HEK293 (cell line): ENCODE results near the gene CORO7.

Source experiments
- CTCF ChIA-PET: fragments of 350-600 bp; formaldehyde crosslinking; extraction: SDS; loops from one replicate; lab custom pipeline; 2021; ENCODE audit warnings: antibody characterized with exemption; lab: Yijun Ruan, JAX
- POLR2A ChIA-PET: fragments of 300-600 bp; formaldehyde crosslinking; extraction: SDS; loops from one replicate; lab custom pipeline; 2020; ENCODE audit warnings: antibody characterized with exemption, inconsistent platforms; lab: Yijun Ruan, JAX
- H3K27ac ChIP-seq: fragments of 200-500 bp; sonication (Bioruptor generic); 2 replicates; pipeline ENCODE4 v1.5.1; 2014; ENCODE audit warnings: low read depth, low read length, control low read depth, inconsistent platforms; ENCODE audit errors: extremely low read depth
- H3K36me3 ChIP-seq, 2 experiments: fragments of 200-500 bp in 1 of 2; sonication (Bioruptor generic) in 1 of 2; 1 replicate in 1 of 2; 2 replicates in 1 of 2; pipeline ENCODE4 v1.5.1; 2014 to 2017; ENCODE audit warnings: inconsistent platforms in 2 of 2, low read length in 2 of 2; ENCODE audit not compliant: control insufficient read depth in 2 of 2, insufficient read depth in 1 of 2
- H3K4me1 ChIP-seq: fragments of 200-500 bp; sonication (Bioruptor generic); 2 replicates; pipeline ENCODE4 v1.5.1; 2014; ENCODE audit warnings: mild to moderate bottlenecking, low read length, inconsistent platforms; ENCODE audit not compliant: control insufficient read depth, insufficient read depth
- H3K4me3 ChIP-seq: 2 replicates; pipeline ENCODE4 v1.5.1; 2011; ENCODE audit warnings: low read depth, mild to moderate bottlenecking, control low read depth, low read length, moderate library complexity
- H3K9me3 ChIP-seq: fragments of 200-500 bp; sonication (Bioruptor generic); 2 replicates; pipeline ENCODE4 v1.5.1; 2014; ENCODE audit warnings: low read depth, low read length, inconsistent platforms; ENCODE audit not compliant: control insufficient read depth, insufficient read depth
- ATF2 ChIP-seq: fragments of 450-650 bp; formaldehyde crosslinking; IDR thresholded peaks from 2 replicates; pipeline ENCODE4 v1.5.1; 2016; ENCODE audit warnings: missing biosample characterization, missing genetic modification characterization, low read depth
- GLI2 ChIP-seq: fragments of 450-650 bp; formaldehyde crosslinking; IDR thresholded peaks from 2 replicates; pipeline ENCODE4; 2017; ENCODE audit warnings: missing biosample characterization, missing genetic modification characterization, low read depth, borderline replicate concordance
- GLIS2 ChIP-seq: fragments of 450-650 bp; formaldehyde crosslinking; IDR thresholded peaks from 2 replicates; pipeline ENCODE4 v1.5.1; 2016; ENCODE audit warnings: missing biosample characterization, missing genetic modification characterization
- IKZF3 ChIP-seq: fragments of 450-650 bp; IDR thresholded peaks from 2 replicates; pipeline ENCODE4 v1.5.0; 2018; ENCODE audit warnings: missing biosample characterization, mild to moderate bottlenecking, missing genetic modification characterization, moderate library complexity
- OVOL3 ChIP-seq: fragments of 450-650 bp; formaldehyde crosslinking; IDR thresholded peaks from 2 replicates; pipeline ENCODE4 v1.5.1; 2016; ENCODE audit warnings: missing biosample characterization, missing genetic modification characterization
- TRIM28 ChIP-seq: IDR thresholded peaks from 2 replicates; pipeline ENCODE4 v1.6.1; 2011; ENCODE audit warnings: low read length, control low read depth, borderline replicate concordance
- YY2 ChIP-seq: fragments of 450-650 bp; formaldehyde crosslinking; IDR thresholded peaks from 2 replicates; pipeline ENCODE4 v1.5.1; 2016; ENCODE audit warnings: missing biosample characterization, missing genetic modification characterization
- ZBTB17 ChIP-seq: fragments of 450-650 bp; formaldehyde crosslinking; IDR thresholded peaks from 2 replicates; pipeline ENCODE4 v1.5.1; 2016; ENCODE audit warnings: missing biosample characterization, missing genetic modification characterization
- ZBTB6 ChIP-seq: fragments of 450-650 bp; formaldehyde crosslinking; IDR thresholded peaks from 2 replicates; pipeline ENCODE4 v1.5.1; 2017; ENCODE audit warnings: missing biosample characterization, missing genetic modification characterization
- ZFP69B ChIP-seq: fragments of 450-650 bp; formaldehyde crosslinking; IDR thresholded peaks from 2 replicates; pipeline ENCODE4 v1.5.1; 2016; ENCODE audit warnings: missing biosample characterization, missing genetic modification characterization
- ZNF10 ChIP-seq: fragments of 450-650 bp; formaldehyde crosslinking; IDR thresholded peaks from 2 replicates; pipeline ENCODE4 v1.5.1; 2017; ENCODE audit warnings: missing biosample characterization, missing genetic modification characterization
- ZNF140 ChIP-seq: fragments of 450-650 bp; formaldehyde crosslinking; IDR thresholded peaks from 2 replicates; pipeline ENCODE4 v1.5.1; 2016; ENCODE audit warnings: missing biosample characterization, missing genetic modification characterization
- ZNF146 ChIP-seq: fragments of 450-650 bp; formaldehyde crosslinking; IDR thresholded peaks from 2 replicates; pipeline ENCODE4 v1.5.1; 2016; ENCODE audit warnings: missing biosample characterization, missing genetic modification characterization
- ZNF24 ChIP-seq: fragments of 450-650 bp; formaldehyde crosslinking; IDR thresholded peaks from 2 replicates; pipeline ENCODE4 v1.5.1; 2016; ENCODE audit warnings: missing biosample characterization, missing genetic modification characterization
- ZNF404 ChIP-seq: fragments of 450-650 bp; formaldehyde crosslinking; IDR thresholded peaks from 2 replicates; pipeline ENCODE4 v1.5.1; 2017; ENCODE audit warnings: missing biosample characterization, missing genetic modification characterization
- ZNF488 ChIP-seq: fragments of 450-650 bp; formaldehyde crosslinking; IDR thresholded peaks from 2 replicates; pipeline ENCODE4 v1.5.1; 2016; ENCODE audit warnings: missing biosample characterization, missing genetic modification characterization
- ZNF548 ChIP-seq: fragments of 450-650 bp; formaldehyde crosslinking; IDR thresholded peaks from 2 replicates; pipeline ENCODE4 v1.5.1; 2016; ENCODE audit warnings: missing biosample characterization, missing genetic modification characterization
- ZNF768 ChIP-seq: fragments of 450-650 bp; formaldehyde crosslinking; IDR thresholded peaks from 2 replicates; pipeline ENCODE4 v1.5.1; 2018; ENCODE audit warnings: missing biosample characterization, mild to moderate bottlenecking, missing genetic modification characterization
- ZNF776 ChIP-seq: fragments of 450-650 bp; formaldehyde crosslinking; IDR thresholded peaks from 2 replicates; pipeline ENCODE4 v1.5.0; 2017; ENCODE audit warnings: missing biosample characterization, missing genetic modification characterization, borderline replicate concordance
- ZNF837 ChIP-seq: fragments of 450-650 bp; formaldehyde crosslinking; IDR thresholded peaks from 2 replicates; pipeline ENCODE4 v1.5.1; 2016; ENCODE audit warnings: missing biosample characterization, missing genetic modification characterization

CORO7 gene

GRCh38 chr16:4354512-4355409, 61.6 kb downstream of the CORO7 start:
- Histone ChIP-seq H3K4me1 (peaks cover 5% of the 10 kb centered on the region; the same call in 1 of the 2 replicates), H3K27ac (no peak overlapping the region), H3K36me3 (peaks cover 0 to 19% of the 10 kb centered on the region in 2 experiments; a peak in 2 of 3 replicates), H3K4me3 (no peak overlapping the region), H3K9me3 (no peaks in the 10 kb centered on the region)
- TF ChIP-seq ZNF140 (no peak), ZBTB17 (tag by site-specific recombination) (no peak)
- ChIA-PET POLR2A (no interaction called here), CTCF (interaction anchor here (0.6 to 2.3 kb wide), 5 partner anchors 15 to 154 kb away, joined by 3 to 12 read pairs (median 5); no protein-coding TSS in a partner anchor)

GRCh38 chr16:4353675-4354074, 62.7 kb downstream of the CORO7 start:
- POLR2A ChIA-PET = no interaction called here
- Histone ChIP-seq H3K9me3 (no peaks in the 10 kb centered on the region), H3K27ac (no peak overlapping the region), H3K4me3 (no peak overlapping the region), H3K36me3 (peaks cover 0 to 23% of the 10 kb centered on the region in 2 experiments; a peak in 2 of 3 replicates), H3K4me1 (peaks cover 5% of the 10 kb centered on the region; the same call in 1 of the 2 replicates)
- TF ChIP-seq ZNF488 (tag by site-specific recombination) = no peak
- no peak for TF ChIP-seq ZNF768
- TF ChIP-seq ZNF548 (tag by site-specific recombination) = no peak
- TF ChIP-seq ATF2 (tag by site-specific recombination) = no peak
- no peak for TF ChIP-seq ZNF837 (tag by site-specific recombination)
- no peak for TF ChIP-seq ZFP69B
- TF ChIP-seq GLIS2 (tag by site-specific recombination) = no peak
- no peak for TF ChIP-seq ZNF24 (tag by site-specific recombination)
- no peak for TF ChIP-seq ZNF10
- TF ChIP-seq IKZF3 (tag by site-specific recombination) = no peak
- TF ChIP-seq GLI2 (tag by site-specific recombination) = no peak
- TF ChIP-seq ZBTB6 (tag by site-specific recombination) = no peak
- no peak for TF ChIP-seq ZNF776 (tag by site-specific recombination)
- TF ChIP-seq YY2 (tag by site-specific recombination) = no peak
- TF ChIP-seq TRIM28 = no peak
- TF ChIP-seq ZNF146 = no peak
- TF ChIP-seq OVOL3 = no peak
- TF ChIP-seq ZNF404 (tag by site-specific recombination) = no peak
- CTCF ChIA-PET = interaction anchor here (2.3 kb wide), 1 partner anchor 49 kb away, joined by 12 read pairs; no protein-coding TSS in a partner anchor
